IMR-90 (cell line): ENCODE measurements around the gene LCTL. TPM values are rescaled to one million over a fixed set of nuclear protein-coding genes. Genes with fewer than 3 reads are reported as not detected.
A peak's percentile ranks its signal among the peaks of the same experiment; 100 is the strongest.

Experiments used
- ATAC-seq: fragments of 200-7000 bp; cut with Tn5 transposase; 2 replicates; pipeline ENCODE4 v1.9.1; 2020; ENCODE audit warnings: low read depth, mild to moderate bottlenecking, moderate library complexity
- BruUV-seq: library from RNA; stranded (reverse); fragments of 400-500 nt; replicated peaks from 2 replicates; lab custom pipeline; 2021; lab: Mats Ljungman, UMichigan
- CTCF ChIA-PET: fragments of 300-600 bp; formaldehyde crosslinking; extraction: SDS; loops from one replicate; lab custom pipeline; 2021; ENCODE audit warnings: antibody characterized with exemption; lab: Yijun Ruan, JAX
- POLR2A ChIA-PET: fragments of 300-600 bp; sonication (Branson Sonifier 250); formaldehyde crosslinking; loops from one replicate; lab custom pipeline; 2022; ENCODE audit warnings: antibody characterized with exemption; ENCODE audit not compliant: unreplicated experiment; lab: Charles Lee
- DNase-seq: peaks from one replicate; pipeline ENCODE4 v3.0.0; 2013
- H2AFZ ChIP-seq: replicated peaks from 2 replicates; pipeline ENCODE3; 2013; ENCODE audit warnings: low read length, mild to moderate bottlenecking; ENCODE audit not compliant: poor library complexity
- H2AK5ac ChIP-seq: 2 replicates; pipeline ENCODE4 v1.6.1; 2013; ENCODE audit warnings: low read depth, low read length, inconsistent platforms
- H2AK9ac ChIP-seq: replicated peaks from 2 replicates; pipeline ENCODE3; 2013; ENCODE audit warnings: mild to moderate bottlenecking, low read depth, low read length, moderate library complexity; ENCODE audit not compliant: poor library complexity
- H2BK120ac ChIP-seq: 2 replicates; pipeline ENCODE4 v1.6.1; 2013; ENCODE audit warnings: low read depth, low read length, inconsistent platforms
- H2BK15ac ChIP-seq: 3 replicates; pipeline ENCODE4 v1.6.1; 2013; ENCODE audit warnings: low read depth, low read length, inconsistent platforms
- H2BK20ac ChIP-seq: 2 replicates; pipeline ENCODE4 v1.6.1; 2013; ENCODE audit warnings: low read depth, mild to moderate bottlenecking, inconsistent platforms, low read length, moderate library complexity
- H2BK5ac ChIP-seq: 2 replicates; pipeline ENCODE4 v1.6.1; 2013; ENCODE audit warnings: mild to moderate bottlenecking, low read depth, low read length, inconsistent platforms; ENCODE audit not compliant: poor library complexity, severe bottlenecking
- H3K14ac ChIP-seq: replicated peaks from 2 replicates; pipeline ENCODE4 v1.6.1; 2013; ENCODE audit warnings: low read depth, low read length, inconsistent platforms
- H3K18ac ChIP-seq: 2 replicates; pipeline ENCODE4 v1.6.1; 2013; ENCODE audit warnings: low read depth, low read length, control low read depth
- H3K23ac ChIP-seq: 2 replicates; pipeline ENCODE4 v1.6.1; 2013; ENCODE audit warnings: low read depth, low read length, inconsistent platforms
- H3K27ac ChIP-seq: 2 replicates; pipeline ENCODE4 v1.5.1; 2013; ENCODE audit warnings: mild to moderate bottlenecking, control low read depth, low read length; ENCODE audit not compliant: insufficient read depth
- H3K27me3 ChIP-seq: 2 replicates; pipeline ENCODE4 v1.6.1; 2013; ENCODE audit warnings: low read length; ENCODE audit not compliant: control insufficient read depth, insufficient read depth
- H3K36me3 ChIP-seq: 2 replicates; pipeline ENCODE4 v1.6.1; 2013; ENCODE audit warnings: low read length, mixed read lengths; ENCODE audit not compliant: control insufficient read depth, insufficient read depth
- H3K4ac ChIP-seq: 2 replicates; pipeline ENCODE4 v1.6.1; 2013; ENCODE audit warnings: low read depth, low read length, inconsistent platforms
- H3K4me1 ChIP-seq: 2 replicates; pipeline ENCODE4 v1.6.1; 2013; ENCODE audit warnings: low read length, mixed read lengths; ENCODE audit not compliant: control insufficient read depth, insufficient read depth
- H3K4me2 ChIP-seq: 2 replicates; pipeline ENCODE4 v1.6.1; 2013; ENCODE audit warnings: low read depth, mild to moderate bottlenecking, control low read depth, low read length, moderate library complexity
- H3K4me3 ChIP-seq: 2 replicates; pipeline ENCODE4 v1.5.1; 2013; ENCODE audit warnings: low read depth, mild to moderate bottlenecking, control low read depth, low read length, moderate library complexity; ENCODE audit not compliant: insufficient read depth
- H3K56ac ChIP-seq: 2 replicates; pipeline ENCODE4 v1.6.1; 2013; ENCODE audit warnings: low read length, inconsistent platforms; ENCODE audit not compliant: insufficient read depth; ENCODE audit errors: extremely low read depth
- H3K79me1 ChIP-seq, 2 experiments: 2 replicates each; pipeline ENCODE4 v1.6.1; 2013; ENCODE audit warnings: low read length in 2 of 2, inconsistent platforms in 1 of 2, low read depth in 1 of 2
- H3K9ac ChIP-seq: 2 replicates; pipeline ENCODE4 v1.6.1; 2013; ENCODE audit warnings: low read depth, low read length, control low read depth
- H3K9me1 ChIP-seq: 2 replicates; pipeline ENCODE4 v1.6.1; 2013; ENCODE audit warnings: low read length, inconsistent platforms; ENCODE audit not compliant: insufficient read depth
- H3K9me3 ChIP-seq: 2 replicates; pipeline ENCODE4 v1.6.1; 2013; ENCODE audit warnings: low read length; ENCODE audit not compliant: control insufficient read depth, insufficient read depth
- H4K20me1 ChIP-seq: 2 replicates; pipeline ENCODE4 v1.6.1; 2013; ENCODE audit warnings: low read length, inconsistent platforms; ENCODE audit not compliant: insufficient read depth
- H4K5ac ChIP-seq: 2 replicates; pipeline ENCODE4 v1.6.1; 2013; ENCODE audit warnings: mild to moderate bottlenecking, low read depth, low read length, control low read depth
- H4K8ac ChIP-seq, 2 experiments: 2 replicates each; pipeline ENCODE4 v1.6.1; 2013; ENCODE audit warnings: low read depth in 2 of 2, low read length in 2 of 2, control low read depth in 1 of 2, inconsistent platforms in 1 of 2
- H4K91ac ChIP-seq: 2 replicates; pipeline ENCODE4 v1.6.1; 2013; ENCODE audit warnings: low read depth, low read length, inconsistent platforms; ENCODE audit not compliant: insufficient read depth
- FOS ChIP-seq: fragments of 150-350 bp; IDR thresholded peaks from 2 replicates; pipeline ENCODE4 v1.6.1; 2016; ENCODE audit warnings: low read depth, low read length
- MAFK ChIP-seq: IDR thresholded peaks from 2 replicates; pipeline ENCODE4 v1.6.1; 2012; ENCODE audit warnings: low read depth, low read length, improper control_type of control experiment
- POLR2A ChIP-seq: IDR thresholded peaks from 2 replicates; pipeline ENCODE4 v1.6.1; 2012; ENCODE audit warnings: mild to moderate bottlenecking, low read depth, low read length
- WGBS, 2 experiments: methylation state at CpG; one replicate each; pipeline versions ENCODE4 v1.1.5 to v1.1.7; 2013; ENCODE audit warnings: missing lambda C conversion rate in 2 of 2; ENCODE audit not compliant: insufficient read length in 1 of 2; ENCODE audit errors: extremely low coverage in 2 of 2; 5-methylcytosine and 5-hydroxymethylcytosine counted together
- dilution Hi-C: fragments of 300-500 bp; cut with HindIII; formaldehyde crosslinking; loops from one replicate; pipeline ENCODE4 v1.14.3; 2018; ENCODE audit warnings: low sequenced_read_pairs; ENCODE audit not compliant: unreplicated experiment
- in situ Hi-C: fragments of 300-500 bp; cut with MboI; formaldehyde crosslinking; loops from 3 replicates; pipeline ENCODE4 v1.14.3; 2019; ENCODE audit warnings: low sequenced_read_pairs, inconsistent platforms, mixed read lengths
- intact Hi-C: fragments of 100-400 bp; cut with micrococcal nuclease; formaldehyde crosslinking; loops from 2 replicates; pipeline ENCODE4 v1.10.0; 2022
- polyA plus RNA-seq, 3 experiments: library from polyadenylated mRNA; depleted of rRNA; stranded (reverse); fragments of >200 nt; gene quantifications; 2 replicates each; pipeline ENCODE4 v1.2.3, GENCODE V29; 2012; ENCODE audit warnings: low replicate concordance in 1 of 3
- total RNA-seq: library from RNA; depleted of rRNA; stranded (reverse); fragments of >200 nt; gene quantifications from 2 replicates; pipeline ENCODE4 v1.2.3, GENCODE V29; 2012

The LCTL gene
- total and polyA plus RNA-seq, 2 of the 4 experiments (the other 2 are of a cell fraction) = 10.3 to 10.4 TPM

DNA sequence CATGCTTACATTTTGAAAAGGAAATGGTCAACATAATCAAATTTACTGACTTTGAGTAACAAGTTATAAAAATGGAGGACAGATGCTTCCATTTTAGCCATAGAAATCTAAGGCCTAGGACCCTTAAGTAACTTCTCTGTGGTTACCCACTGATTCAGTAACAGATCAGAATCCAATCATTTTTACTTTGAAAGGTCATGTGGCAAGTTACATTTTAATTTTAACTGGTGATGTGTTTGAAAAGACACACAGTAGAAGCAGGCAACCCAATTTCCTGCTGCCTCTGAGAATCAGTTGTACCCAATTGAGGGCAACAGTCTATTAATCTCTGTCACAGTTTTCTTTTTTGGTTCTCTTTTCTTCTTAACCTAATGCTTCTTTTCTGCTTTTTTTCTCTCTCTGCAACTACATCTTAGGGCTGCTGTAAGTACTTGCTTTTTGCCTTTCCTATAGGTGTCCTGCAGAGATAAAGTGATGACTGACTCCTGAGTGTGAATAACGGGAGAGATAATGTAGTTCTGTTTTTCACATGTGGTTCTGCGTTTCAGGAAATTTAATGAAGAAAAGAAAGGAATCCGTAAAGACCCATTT, 57.4 kb downstream of the LCTL start:
- Histone ChIP-seq H3K4me1 (0 out of 2 replicates have a peak, but pooled peaks cover 1% of the 10 kb centered on the region), H3K56ac (no peak overlapping the region), H4K20me1 (peaks cover 13% of the 10 kb centered on the region; the same call in 1 of the 2 replicates), H3K36me3 (no peaks in the 10 kb centered on the region; the same call in 1 of the 2 replicates), H3K14ac (no peak overlapping the region), H4K91ac (no peak overlapping the region), H3K18ac (no peak overlapping the region), H3K4ac (no peak overlapping the region), H4K5ac (no peak overlapping the region), H2AFZ (no peak overlapping the region), H2AK9ac (no peak overlapping the region), H3K27ac (no peak overlapping the region), H2BK120ac (no peak overlapping the region), H3K79me1 (peaks cover 15 to 43% of the 10 kb centered on the region in 2 experiments), H2BK15ac (no peak overlapping the region), H2BK20ac (no peak overlapping the region), H3K9ac (no peak overlapping the region), H3K9me3 (no peaks in the 10 kb centered on the region), H2AK5ac (no peak overlapping the region), H3K4me3 (no peak overlapping the region), H3K9me1 (no peaks in the 10 kb centered on the region), H3K27me3 (no peaks in the 10 kb centered on the region), H3K23ac (peak overlapping the region; percentile 46; the same call in 1 of the 2 replicates), H4K8ac (no peak overlapping the region), H2BK5ac (no peak overlapping the region), H3K4me2 (no peak overlapping the region)
- POLR2A ChIA-PET = no interaction called here
- no TSS peak for BruUV-seq
- intact Hi-C loops (loop anchor here (10.0 kb wide), 1 partner anchor 196 kb away; the partner anchor contains the start of gene SMAD6), dilution Hi-C loops (no loop called here), in situ Hi-C loops (no loop called here)
- WGBS, 2 experiments = no CpG with 5 or more reads among the region's 3 CpGs
- ATAC-seq (no peak), DNase-seq (no peak)
- CTCF ChIA-PET = no interaction called here
- no peak for TF ChIP-seq FOS
- TF ChIP-seq POLR2A = no peak
- TF ChIP-seq MAFK = no peak
